Tibial artery (tissue), 4 donors: ENCODE results near the gene GZMB.
"Not testable (repeated sequence)": the region's sequence is repeated elsewhere in the genome, so short reads cannot be mapped to it uniquely, and the experiment has no call there.

Experiments used
- DNase-seq, 2 donors: peaks; one replicate each; pipeline ENCODE4 v3.0.0-alpha.2; 2019
- H3K27ac ChIP-seq, 2 donors: fragments of 200-600 bp; sonication (generic) in 1 of 2; 1 replicate in 1 of 2; 2 replicates in 1 of 2; pipeline ENCODE4 v1.5.1; 2018 to 2019; ENCODE audit warnings: mild to moderate bottlenecking in 1 of 2
- H3K27me3 ChIP-seq, 2 donors: fragments of 200-600 bp; sonication (generic) in 1 of 2; one replicate each; pipeline versions ENCODE4 v1.5.1 to v1.6.0; 2016 to 2019
- H3K36me3 ChIP-seq, 3 donors: fragments of 200-600 bp; sonication (generic) in 2 of 3; one replicate each; pipeline ENCODE4 v1.5.1; 2016 to 2019; ENCODE audit warnings: mild to moderate bottlenecking in 2 of 3
- H3K4me1 ChIP-seq, 4 donors: fragments of 200-600 bp; sonication (generic) in 2 of 4; 1 replicate in 3 of 4; 2 replicates in 1 of 4; pipeline ENCODE4 v1.5.1; 2016 to 2019
- H3K4me3 ChIP-seq, 2 donors: fragments of 200-600 bp; sonication (generic) in 1 of 2; 1 replicate in 1 of 2; 2 replicates in 1 of 2; pipeline ENCODE4 v1.5.1; 2018 to 2019; ENCODE audit warnings: mild to moderate bottlenecking in 2 of 2
- H3K9me3 ChIP-seq, 3 donors: fragments of 200-600 bp; sonication (generic) in 1 of 3; one replicate each; pipeline ENCODE4 v1.5.1; 2016 to 2019
- CTCF ChIP-seq, 2 experiments: fragments of 200-600 bp in 1 of 2; fragments of 450-650 bp in 1 of 2; IDR thresholded peaks; one replicate each; pipeline ENCODE4 v1.5.1; 2017 to 2019; ENCODE audit warnings: antibody characterized with exemption in 2 of 2, mild to moderate bottlenecking in 1 of 2, moderate library complexity in 1 of 2
- intact Hi-C: fragments of 100-400 bp; cut with DNase I; formaldehyde crosslinking; loops from one replicate; pipeline ENCODE4 v1.15.0; 2023; ENCODE audit warnings: low total_unique reads

Gene GZMB

GRCh38 chr14:24605435-24606190 is 28.4 kb downstream of the GZMB start:
- Histone ChIP-seq H3K4me1 (no peaks in the 10 kb centered on the region), H3K27me3 (no peaks in the 10 kb centered on the region), H3K36me3 (no peaks in the 10 kb centered on the region), H3K4me3 (no peak overlapping the region), H3K9me3 (no peaks in the 10 kb centered on the region), H3K27ac (no peak overlapping the region)
- peak; percentile 6 to 29 for TF ChIP-seq CTCF (IDR thresholded peaks at IDR 0.05)
- intact Hi-C loops = no loop called here
- DNase-seq = no peak

- TF ChIP-seq CTCF (IDR thresholded peaks at IDR 0.05) = no peak
- Histone ChIP-seq H3K4me1 (no peaks in the 10 kb centered on the region), H3K9me3 (peaks cover 0 to 11% (median 0%) of the 10 kb centered on the region in 3 donors), H3K27ac (no peak overlapping the region), H3K36me3 (no peaks in the 10 kb centered on the region), H3K27me3 (no peaks in the 10 kb centered on the region), H3K4me3 (no peak overlapping the region)
- intact Hi-C loops = no loop called here
- DNase-seq = no peak
These were observed 36.6 kb downstream of the GZMB start for GRCh38 chr14:24597403-24597802.

GRCh38 chr14:24595073-24595808 is 38.7 kb downstream of the GZMB start:
- intact Hi-C loops = no loop called here
- Histone ChIP-seq H3K4me1 (no peaks in the 10 kb centered on the region), H3K9me3 (peaks cover 0 to 11% (median 0%) of the 10 kb centered on the region in 3 donors), H3K27ac (no peak overlapping the region), H3K36me3 (no peaks in the 10 kb centered on the region), H3K27me3 (no peaks in the 10 kb centered on the region), H3K4me3 (no peak overlapping the region)
- no peak for TF ChIP-seq CTCF (IDR thresholded peaks at IDR 0.05)
- DNase-seq = no peak

GRCh38 chr14:24591004-24591403 is 43.0 kb downstream of the GZMB start:
- H3K36me3 ChIP-seq, H3K27ac ChIP-seq, H3K27me3 ChIP-seq, H3K4me3 ChIP-seq, intact Hi-C loops, H3K4me1 ChIP-seq, DNase-seq: not testable (repeated sequence)
- H3K9me3 ChIP-seq = peaks cover 0 to 18% (median 10%) of the 10 kb centered on the region in 3 donors

- peaks cover 0 to 10% (median 8%) of the 10 kb centered on the region in 3 donors for H3K9me3 ChIP-seq
- DNase-seq, H3K27ac ChIP-seq, intact Hi-C loops, H3K36me3 ChIP-seq, H3K4me1 ChIP-seq, H3K27me3 ChIP-seq, H3K4me3 ChIP-seq: not testable (repeated sequence)
These were observed 49.6 kb downstream of the GZMB start for GRCh38 chr14:24584402-24584801.
